ENCODE results near the gene MAPKBP1. TPM values are rescaled to one million over a fixed set of nuclear protein-coding genes. Genes with fewer than 3 reads are reported as not detected.

MAPKBP1 gene
- total and polyA plus RNA-seq, 2 of the 8 experiments (the other 6 are each of a cell fraction or from before 2014, with no cell fraction given): 4.3 to 11.3 TPM

GRCh38 chr15:41783296-41783695 is 9.0 kb downstream of the MAPKBP1 start (continued):
- TF ChIP-seq ATF2 (IDR thresholded peaks at IDR 0.05; ENCODE audit: low read length): no peak
- TF ChIP-seq RBBP5 (IDR thresholded peaks at IDR 0.05; ENCODE audit: borderline replicate concordance, low read depth, low read length): no peak
- TF ChIP-seq CTCF (IDR thresholded peaks at IDR 0.05; ENCODE audit: control extremely low read depth in 1 of 3, insufficient read depth in 1 of 3, low read depth in 1 of 3, low read length in 3 of 3): no peak
- TF ChIP-seq BACH1 (IDR thresholded peaks at IDR 0.05; ENCODE audit: low read length): no peak
- TF ChIP-seq EGR1 (IDR thresholded peaks at IDR 0.05; ENCODE audit: borderline replicate concordance, low read depth, low read length): no peak
- TF ChIP-seq CTBP2 (IDR thresholded peaks at IDR 0.05; ENCODE audit: borderline replicate concordance, insufficient read depth, insufficient read length, low read length): no peak

Data from H1 (cell line).